GM19351 (cell line): Measurements from ENCODE around the gene HTT.

ENCODE experiments used
- ATAC-seq: cut with Tn5 transposase; IDR thresholded peaks from one replicate; pipeline ENCODE4 v1.9.1; 2021; ENCODE audit warnings: mild to moderate bottlenecking, moderate library complexity; ENCODE audit not compliant: unreplicated experiment

The HTT gene

DNA sequence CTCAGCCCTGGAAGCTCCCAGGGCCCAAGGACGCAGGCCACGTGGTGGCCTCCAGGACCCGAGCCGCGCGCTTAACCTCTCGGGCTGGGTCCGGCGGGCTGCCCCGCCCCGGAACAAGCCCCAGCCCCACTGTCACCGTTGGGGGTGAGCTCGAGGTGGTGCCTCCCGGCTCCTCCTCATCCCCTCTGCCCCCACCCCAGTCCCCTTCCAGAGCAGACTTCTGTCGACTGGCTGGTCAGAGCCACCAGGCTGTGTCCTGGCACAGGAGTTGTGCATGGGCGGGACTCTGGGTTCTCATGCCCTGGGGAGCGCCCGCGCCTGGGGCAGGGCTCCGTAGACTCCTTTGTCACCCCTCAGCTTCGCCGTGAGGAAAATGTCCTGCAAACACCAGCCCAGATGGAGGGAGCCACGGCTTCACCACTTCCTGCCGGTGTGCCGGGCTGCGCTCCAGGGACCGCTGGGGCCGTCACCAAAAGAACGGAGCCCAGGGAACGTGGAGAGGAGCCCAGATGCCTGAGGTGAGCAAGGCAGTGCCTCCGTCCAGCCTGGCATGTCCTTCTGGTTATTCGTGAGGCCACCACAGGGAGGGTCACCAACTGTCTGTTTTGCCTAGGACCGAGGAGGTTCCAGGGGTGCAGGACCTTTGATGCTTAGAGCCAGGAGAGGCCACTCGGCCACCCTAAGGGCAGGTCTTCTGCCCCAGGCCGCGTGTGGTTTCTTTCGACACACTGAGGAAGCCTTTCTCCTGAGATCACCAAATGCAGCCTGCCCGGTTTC lies 211.3 kb downstream of the HTT start:
- peak; percentile 94 for ATAC-seq

DNA sequence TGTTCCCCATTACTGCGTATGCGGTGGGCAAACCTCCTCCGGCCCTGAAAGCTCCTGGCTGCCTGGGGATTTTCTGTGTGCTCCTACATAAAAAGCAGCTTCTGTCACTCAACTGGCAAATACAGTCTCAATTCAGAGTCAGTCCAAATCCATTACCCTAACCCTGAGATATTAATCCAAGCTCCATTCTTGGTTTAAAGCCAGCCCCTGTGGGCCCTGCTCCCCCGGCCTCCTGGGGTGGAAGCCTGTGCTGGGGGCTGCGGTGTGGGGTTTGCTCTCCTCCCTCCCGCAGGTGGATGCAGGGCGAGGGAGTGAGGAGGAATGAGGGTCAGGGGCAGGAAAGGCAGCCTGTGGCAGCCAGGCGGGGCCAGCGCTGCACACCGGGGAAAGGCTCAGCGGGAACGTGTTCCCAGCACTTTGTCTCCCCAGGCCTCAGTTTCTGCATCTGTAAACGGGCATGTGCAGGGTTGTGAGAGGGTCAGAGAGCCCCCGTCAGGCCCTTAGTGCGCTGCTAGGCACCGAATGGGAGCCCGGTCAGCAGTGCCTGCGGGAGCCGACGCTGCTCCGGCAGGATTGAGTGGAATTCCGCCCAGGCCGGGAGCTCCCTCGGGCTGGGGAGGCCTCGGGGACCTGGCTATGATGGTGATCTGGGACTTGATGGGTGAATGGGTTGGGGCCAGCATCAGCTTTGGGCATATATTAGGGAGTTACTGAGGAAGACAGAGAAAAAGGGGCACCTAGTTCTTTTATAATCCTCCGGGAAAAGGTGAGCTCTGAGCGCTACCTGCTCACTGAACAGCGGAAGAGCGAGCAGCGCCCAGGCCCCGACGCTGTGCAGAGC lies 212.1 kb downstream of the HTT start:
- no peak for ATAC-seq

DNA sequence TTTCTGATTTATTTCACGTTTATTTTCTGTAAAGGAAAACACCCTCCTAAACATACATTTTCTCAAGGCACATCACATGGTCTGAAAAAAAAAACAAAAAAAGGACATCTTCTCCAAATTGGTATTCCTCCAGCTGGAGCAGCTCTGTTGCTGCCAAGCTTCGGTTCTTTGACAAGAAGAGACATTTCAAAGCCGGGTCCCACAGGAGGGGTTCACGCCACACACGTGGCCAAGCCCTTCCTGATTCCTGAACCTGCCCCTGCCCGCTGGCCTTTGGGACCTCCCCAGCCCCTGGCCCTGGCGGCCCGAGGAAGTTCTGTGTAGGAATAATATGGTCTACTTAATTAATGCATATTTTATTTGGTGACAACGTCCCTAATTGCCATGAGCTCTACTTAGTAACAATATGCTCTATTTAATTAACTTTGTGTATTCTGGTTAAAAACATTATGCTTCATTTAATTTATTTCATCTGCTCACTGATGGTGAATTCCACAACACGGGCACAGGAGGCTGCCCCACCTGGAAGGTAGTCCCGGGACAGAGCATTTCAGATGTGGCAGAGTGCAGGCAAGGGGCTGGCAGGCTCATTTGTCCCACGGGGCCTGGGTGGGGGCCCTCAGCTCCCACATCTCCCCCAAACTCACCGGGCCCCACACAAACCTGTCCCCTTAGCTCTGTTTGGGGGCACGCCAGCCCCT lies 212.9 kb downstream of the HTT start:
- no peak for ATAC-seq

DNA sequence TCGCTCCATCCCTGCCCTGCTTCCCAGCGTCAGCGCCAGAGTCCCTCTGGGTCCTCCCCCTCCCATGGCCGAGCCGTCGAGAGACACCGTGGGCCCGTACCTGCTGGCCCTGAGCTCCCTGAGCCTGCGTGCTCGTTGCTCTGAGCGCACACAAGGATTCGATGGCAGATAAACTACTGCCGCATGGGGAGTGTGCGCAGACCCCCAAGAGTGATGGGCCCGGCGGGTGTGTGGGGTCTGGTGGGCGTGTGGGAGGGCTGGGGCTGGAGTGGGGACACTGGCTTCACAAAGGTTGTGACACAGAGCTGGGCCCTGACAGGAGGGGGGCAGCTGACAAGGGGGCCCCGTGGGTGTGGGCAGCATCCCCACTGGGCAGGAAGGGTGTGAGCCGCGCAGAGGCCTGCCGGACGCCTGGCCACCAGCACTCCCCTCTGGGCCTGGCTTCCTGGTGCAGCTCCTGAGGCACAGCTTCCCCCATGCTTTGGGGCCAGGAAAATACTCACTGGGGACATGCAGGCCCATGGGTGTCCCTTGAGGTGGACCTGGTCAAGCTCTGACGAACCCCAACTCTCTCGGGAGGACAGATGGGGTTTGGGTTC lies 213.6 kb downstream of the HTT start:
- no peak for ATAC-seq

DNA sequence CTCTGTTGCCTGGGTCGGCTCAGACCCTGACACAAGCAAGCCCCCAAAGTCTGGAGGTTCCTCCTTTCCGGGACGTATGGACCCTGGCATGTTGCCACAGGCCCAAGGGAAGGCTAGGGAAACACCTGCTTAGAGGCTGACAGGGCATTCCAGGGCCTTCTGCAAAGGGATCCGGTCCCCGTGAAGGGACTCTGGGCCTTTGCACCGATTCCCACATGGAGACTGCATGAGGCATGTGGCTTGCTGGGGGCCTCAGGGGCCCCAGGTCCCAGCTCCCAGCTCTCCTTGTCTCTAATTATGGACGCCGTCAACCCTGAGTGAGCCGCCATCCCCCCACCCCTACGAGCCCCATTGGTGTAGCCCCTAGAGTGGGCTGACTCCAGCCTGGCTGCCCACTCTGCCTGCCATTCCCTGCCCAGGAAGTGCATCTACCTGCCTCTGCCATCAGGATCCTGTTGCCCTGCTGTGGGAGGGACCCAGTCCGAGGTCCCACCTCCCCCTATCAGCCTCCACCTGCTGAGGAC lies 214.2 kb downstream of the HTT start:
- no peak for ATAC-seq

DNA sequence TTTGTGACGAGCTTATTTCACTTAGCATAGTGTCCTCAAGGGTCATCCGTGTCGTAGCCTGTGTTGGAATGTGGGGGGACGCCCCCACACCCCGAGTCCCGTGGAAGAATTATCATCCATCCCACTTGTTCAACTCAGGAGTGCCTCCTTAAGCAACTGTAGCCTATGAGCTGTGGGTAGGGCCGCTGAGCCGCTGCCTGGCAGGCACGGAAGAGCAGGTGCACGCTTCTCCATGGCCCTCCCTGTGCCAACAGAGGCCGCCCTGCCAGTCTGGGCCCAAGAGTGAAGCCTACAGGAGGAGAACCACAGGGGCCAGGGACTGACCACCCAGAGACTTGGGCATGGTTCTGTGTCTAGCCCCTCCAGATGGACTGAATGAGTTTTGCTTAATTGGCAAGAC lies 216.0 kb downstream of the HTT start:
- no peak for ATAC-seq

DNA sequence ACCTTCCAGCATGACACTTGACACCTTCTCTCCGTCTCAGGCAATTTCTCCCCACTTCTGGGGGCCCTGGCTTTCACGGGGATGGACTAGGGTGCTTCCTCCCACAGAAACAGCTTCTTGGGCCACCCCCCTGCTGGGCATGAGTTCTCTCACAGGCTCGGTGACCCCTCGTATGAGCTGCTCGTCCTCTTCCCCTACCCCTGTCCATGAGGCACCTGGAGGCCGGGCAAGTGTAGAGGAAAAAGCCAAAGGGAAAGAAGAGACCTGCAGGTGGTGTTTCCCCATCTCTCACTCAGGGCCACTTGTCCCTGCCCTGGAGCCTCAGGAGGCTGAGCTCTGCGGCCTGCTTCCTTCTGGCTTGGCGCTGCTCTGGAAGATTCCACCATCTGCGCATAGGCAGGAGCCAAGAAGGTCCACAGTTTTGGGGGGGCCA lies 216.4 kb downstream of the HTT start:
- ATAC-seq, result no peak

DNA sequence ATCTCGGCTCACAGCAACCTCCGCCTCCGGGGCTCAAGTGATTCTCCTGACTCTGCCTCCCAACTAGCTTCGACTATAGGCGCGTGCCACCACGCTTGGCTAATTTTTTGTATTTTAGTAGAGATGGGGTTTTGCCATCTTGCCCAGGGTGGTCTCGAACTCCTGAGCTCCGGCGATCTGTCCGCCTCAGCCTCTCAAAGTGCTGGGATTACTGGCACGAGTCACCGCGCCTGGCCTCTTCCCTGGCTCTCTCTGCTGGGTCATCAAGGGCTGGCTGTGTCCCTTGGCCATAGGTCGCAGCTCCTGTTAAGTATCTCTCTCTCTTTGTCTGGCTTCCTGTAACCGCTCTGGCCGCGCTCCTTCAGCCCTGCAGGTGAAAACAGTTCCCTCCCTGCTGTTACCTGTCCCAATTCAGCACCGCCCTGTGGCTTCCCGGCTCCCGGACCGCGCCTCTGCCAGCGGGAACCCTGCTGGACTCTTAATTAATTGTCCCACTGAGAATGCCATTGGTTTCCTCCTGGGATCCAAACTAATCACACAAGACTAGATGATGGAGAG lies 217.0 kb downstream of the HTT start:
- no peak for ATAC-seq

DNA sequence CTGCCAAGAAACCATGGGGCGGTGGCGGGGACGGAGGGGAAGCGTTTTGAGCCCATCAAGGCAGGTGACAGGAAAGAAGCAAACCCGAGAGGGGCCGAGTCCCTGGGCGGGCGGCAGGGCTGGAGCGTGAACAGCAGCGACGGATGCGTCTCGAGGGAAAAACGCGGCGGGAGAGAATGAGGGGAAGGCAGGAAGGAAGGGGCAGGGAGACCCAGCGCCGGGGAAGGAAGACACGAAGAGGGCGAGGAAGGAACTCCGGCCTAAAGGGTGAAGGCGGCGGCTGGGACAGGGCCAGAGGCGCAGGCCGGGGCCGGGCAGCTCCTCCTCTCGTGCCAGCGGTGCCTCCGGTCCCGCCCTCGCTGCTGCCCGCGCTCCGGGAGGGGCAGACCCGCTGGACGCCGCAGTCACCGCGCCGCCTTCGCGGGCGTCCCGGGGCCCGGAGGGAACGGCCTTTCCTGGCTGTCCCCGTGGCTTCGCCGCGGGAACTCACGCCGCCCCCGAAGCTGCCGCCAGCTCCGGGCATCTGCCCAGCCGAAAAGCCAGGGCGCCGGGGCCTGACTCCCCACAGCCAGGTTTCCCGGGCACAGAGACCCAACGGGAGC lies 217.6 kb downstream of the HTT start:
- ATAC-seq, result peak; percentile 20

DNA sequence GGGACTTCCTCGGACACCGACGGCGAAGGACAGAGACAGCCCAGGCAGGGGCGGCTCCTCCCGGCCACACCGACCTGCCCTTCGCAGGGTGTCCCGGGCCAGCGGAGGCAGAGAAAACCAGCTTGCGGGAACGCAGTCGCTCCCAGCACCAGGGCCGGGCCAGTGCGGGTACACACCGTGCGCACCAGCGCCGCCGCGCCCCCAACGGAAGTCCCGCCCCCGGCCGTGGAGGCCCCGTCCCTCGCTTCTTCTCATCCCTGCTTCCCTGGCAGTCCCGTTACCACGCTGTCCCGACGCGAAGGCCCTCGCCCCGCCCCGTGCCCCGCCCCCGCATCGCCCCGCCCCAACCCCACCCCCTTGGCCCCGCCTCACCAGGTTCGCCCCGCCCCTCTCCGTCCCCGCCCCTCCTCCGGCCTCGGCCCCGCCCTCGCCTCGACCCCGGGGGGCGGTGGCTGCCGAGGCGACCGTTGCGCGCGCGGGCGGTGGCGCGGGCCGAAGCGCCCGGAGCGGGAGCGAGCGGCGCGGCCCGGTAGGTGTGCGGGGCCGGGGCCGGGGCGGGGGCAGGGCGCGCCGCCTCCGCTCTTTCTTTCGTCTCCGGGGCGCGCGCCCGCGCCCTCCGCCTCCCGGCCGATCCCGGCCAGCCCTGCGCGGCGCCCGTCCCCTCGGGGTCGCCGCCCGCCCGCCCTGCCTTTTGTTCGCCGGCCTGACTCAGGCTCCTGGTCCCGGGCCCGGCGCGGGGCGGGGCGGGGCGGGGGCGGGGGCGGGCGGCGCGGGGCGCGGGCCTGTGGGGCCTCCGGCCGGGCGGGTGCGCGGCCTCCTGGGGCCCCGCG lies 218.3 kb downstream of the HTT start, which contains the start of gene RGS12:
Gene RGS12, plus strand, starts transcription at position 451 of the 830 bp plus-strand sequence. CDS start 23,150 bp downstream, outside the sequence.
- ATAC-seq, result peak; percentile 81
